GM21423 (cell line): ENCODE results near the gene PDE2A.

Experiments used
- ATAC-seq: cut with Tn5 transposase; IDR thresholded peaks from one replicate; pipeline ENCODE4 v1.9.1; 2021; ENCODE audit warnings: mild to moderate bottlenecking, moderate library complexity; ENCODE audit not compliant: unreplicated experiment

Gene PDE2A

DNA sequence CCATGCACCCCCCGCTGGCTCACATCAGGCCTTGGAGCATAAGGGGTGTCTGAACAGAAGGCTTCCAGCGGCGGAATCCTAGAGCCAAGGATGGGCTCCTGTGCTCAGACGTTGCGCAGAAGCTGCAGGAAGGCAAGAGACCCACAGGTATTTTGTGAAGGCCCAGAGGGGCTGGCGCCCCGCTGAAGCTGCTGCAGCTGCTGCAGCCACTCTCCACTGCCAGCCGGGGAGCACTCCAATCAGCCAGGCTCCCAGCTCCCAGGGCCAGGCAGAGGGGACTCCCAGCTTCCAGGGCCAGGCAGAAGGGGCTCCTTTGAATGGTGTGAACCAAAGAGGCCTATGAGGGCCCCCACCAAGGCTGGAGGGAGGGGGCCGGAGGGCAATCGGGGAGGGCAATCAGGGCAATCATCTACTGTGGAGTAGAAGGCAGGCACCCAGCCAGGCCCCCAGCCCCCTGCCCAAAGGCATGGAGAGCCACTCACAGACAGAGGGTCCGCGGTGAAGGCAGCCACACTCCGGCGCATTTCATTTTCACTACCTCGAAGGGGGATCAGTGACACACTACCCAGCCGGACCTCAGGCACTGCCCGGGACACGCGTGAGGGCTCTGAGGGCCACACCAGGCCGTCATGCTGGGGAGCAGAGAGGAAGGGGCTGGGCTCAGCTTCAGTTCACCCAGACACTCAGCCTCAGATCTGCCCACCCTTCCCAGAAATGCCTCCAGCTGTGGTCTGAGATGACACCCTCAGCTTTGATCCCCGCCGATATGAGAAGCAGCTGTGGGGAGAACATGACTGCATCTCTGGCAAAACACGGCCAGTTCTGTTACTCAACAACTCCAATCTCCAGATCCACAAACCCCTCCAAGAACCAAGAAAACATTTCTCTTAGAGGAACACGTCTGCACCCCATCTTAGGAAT, 11.6 kb upstream of the PDE2A start:
- ATAC-seq, result no peak

DNA sequence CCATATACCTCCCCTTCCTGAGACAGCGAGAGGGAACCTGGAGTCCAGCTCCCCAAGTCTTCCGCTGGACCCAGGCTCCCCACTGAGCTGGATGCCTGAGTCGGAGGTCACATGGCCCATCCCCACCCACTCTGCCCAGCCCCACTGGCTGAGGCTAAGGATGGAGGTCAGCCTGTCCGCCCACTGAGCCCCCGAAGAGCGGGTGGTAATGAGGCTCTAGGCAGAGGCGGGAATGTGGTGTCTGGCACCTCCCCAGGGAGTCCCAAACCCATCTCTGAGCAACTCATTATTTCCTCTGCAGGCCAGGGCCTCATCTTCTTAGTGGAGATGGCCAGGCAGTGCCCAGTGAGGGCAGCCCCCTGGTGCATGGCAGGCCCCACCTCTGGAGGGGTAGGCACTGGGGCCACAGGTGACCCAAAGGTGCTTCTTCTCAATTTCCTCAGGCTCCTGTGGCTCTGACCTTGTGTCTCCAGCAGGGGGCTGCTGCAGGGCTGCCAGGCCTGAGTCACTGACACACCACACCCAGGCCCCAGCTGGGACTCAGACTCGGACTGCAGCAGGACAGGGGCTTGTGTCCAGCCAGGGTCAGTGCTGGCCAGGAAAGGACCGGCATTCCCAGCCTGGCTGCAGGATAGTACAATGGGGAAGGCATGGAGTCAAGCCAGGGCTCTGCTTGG, 10.2 kb upstream of the PDE2A start:
- no peak for ATAC-seq

DNA sequence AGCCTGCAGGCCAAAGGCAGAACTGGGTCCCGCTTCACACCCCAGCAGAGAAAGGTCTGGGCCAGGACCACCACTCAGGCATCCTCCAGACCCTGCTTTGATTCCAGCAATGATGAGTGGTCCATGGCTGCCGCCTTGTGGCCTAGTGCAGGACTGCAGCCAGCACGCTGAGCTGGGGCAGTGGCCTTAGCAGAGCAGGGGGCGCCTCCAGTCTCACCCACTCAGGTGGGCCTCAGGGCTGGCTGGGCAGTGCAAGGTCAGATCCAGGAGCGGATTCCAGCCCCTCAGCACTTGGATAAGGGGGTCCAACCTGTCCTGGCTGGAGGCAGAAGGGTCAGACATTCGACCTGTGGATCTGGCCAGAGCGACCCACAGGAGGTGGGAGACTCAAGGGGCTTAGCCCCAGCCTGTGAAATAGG, 9.6 kb upstream of the PDE2A start:
- ATAC-seq, result no peak

DNA sequence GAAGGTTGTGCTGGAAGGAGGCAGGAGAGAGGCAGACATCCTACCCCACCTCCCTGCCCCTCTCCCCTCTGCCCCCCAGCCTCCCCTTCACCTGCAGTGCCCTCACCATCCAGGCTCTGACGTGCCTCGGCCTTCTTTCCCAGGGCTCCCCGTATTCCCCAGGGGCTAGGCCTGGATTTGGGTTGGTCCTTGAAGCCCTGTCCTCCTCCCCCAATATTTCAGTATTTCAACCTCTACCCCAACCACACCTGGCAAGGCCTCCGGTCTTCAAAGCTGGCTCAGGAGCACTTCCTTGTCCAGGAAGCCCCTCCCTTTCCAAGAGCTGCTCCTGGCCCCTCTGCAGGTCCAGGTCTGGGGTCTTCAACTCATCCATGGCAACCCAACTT, 8.6 kb upstream of the PDE2A start:
- no peak for ATAC-seq

DNA sequence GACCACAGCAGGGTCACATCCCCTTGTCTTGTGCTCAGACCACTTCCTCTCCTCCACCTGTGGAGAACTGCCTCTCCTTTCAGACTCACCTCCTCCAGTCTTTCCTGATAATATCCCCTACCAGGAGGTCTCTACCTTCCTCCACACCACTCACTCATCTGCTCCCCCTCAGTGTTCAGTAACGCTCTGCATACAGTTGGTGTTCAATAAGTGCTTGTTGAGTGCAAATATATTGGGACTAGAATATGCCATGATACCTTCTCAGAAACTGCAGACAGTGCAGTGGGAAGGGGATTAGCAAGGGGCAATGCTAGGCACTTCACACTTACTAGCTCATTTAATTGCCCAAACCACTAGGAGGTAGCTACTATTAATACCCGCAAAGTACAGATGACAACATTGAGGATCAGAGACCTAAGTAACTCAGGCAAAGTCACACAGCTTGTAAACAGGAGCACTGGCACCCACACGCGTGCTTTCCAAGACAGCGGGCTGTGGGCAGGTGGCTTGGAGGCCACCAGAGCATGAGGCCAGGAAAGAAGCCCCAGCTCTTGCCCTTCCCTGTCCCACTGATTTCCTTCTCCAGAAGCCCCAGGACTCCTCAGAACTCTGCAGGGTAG, 8.1 kb upstream of the PDE2A start:
- no peak for ATAC-seq

DNA sequence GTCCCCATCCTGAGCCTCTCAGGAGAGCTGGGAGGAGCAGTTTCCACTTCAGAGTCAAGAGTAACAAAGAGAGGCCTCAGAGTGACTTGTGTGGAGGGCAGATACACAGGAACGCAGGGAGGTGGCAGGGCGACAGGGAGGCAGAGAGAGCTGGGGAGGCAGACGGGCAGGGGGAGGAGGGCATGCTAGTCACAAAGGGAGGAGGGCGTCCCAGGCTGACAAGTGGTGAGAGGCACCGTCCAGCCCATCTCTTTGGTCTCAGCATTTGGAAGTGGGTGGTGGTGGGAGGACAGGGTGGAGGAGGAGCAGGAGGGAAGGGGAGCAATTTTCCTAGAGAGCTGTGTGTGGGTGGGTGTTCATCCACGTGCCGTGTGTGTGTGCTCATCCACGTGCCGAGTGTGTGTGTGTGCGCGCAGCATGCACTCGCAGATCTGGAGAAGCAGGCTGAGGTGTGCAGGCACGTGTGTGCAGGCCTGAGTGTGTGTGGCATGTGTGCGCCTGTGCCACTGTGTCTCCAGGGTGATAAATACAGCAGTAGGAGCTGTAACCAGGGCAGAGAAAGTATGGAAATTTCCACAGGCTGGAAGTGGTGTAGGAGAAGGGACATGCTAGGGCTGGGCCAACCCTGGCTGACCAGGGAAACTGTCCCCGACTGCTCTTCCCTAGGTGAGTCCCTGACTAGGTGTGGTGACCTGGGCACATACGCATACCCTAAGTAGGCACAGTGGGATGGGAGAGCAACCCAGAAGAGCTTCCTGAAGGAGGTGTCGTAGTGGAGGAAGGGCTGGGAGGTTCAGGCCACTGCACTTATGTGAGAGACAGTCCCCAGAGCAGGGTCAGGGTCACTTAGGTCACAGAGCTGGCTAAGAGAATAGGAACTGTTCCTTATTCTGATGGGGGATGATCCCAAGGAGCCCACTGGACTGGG, 7.3 kb upstream of the PDE2A start:
- no peak for ATAC-seq

DNA sequence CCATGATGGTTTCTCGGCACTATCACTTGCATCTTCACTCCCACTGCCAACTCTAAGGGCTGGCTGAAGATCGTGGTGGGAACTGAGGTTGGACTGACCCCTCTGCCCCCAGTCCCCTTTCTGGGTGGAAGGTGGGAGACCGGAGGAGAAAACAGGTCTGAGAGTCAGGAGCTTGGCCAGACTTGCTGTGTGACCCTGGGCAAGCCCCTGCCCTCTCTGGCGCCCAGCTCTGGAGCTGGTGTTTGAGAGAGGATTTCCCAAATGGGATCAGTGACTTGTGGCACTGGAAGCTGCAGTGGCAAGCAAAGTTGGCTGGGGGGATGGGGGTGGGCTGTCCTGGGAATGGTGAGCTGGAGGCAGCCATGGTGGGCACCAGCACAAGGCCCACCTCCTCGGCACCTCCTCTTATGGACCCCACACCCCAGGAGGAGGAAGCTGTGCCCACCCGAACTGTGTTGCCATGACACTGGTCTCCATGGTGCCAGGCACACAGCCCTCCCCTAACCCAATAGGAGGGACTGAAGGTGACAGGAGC, 6.5 kb upstream of the PDE2A start:
- no peak for ATAC-seq

DNA sequence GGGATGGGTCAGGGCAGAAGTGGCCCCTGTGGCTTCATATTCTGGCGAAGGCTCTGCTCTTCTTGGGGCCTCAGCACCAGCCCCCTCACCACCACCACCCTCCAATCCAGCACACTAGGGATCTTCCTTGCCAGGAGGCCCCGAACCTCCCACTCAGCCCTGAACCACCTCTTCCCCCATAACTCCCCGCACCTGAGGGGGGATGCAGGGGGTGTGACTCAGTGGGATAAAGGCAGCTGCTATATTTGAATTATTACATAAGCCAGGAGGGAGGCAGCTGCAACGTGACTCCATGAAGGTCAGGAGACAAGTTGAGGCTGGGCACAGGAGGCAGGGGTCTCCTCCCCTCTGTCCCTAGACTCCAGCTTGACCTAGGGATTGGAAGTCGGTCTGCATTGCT, 5.6 kb upstream of the PDE2A start:
- ATAC-seq, result no peak

DNA sequence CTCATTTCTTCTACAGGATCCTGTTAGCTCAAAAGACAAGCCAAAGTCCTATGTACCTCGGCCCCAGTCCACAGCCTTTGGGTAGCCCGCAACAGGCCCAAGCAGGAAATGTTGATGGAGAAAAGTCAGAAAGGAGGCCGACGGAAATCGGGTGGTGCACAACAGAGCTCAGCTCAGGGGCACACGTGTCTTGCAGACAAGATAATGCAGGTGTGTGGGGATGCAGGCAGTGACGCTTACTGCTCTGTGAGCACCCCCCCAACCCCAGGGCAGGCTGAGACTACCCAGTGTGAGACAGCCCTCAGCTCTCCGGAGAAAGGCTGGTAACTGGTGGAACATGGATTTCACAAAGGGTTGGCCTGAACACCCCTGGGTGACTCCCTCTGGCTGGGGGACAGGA, 4.3 kb upstream of the PDE2A start:
- no peak for ATAC-seq

DNA sequence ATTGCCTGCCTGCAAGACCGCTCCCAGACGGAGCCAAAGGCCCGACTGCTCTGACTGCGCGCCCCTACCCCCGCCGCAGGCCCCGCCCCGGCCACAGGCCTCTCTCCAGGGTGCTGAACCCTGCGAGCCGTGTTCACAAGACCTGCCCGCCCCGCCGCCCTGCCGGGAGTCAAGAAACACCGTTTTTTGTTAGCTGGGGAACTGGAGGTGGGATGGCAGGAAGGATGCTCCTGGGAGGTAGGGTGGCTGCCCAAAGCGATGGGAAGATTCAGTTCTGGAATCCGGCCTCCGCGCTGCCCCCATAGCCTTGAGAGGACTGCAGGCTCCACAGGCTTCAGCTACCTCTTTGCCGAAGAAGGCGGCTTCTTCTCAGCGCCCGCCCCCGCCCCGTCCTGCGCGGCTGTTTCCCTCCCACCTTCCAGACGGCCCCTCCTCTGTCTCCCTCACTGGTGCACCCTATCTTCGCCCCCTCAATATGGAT, 2.7 kb upstream of the PDE2A start:
- ATAC-seq, result no peak

DNA sequence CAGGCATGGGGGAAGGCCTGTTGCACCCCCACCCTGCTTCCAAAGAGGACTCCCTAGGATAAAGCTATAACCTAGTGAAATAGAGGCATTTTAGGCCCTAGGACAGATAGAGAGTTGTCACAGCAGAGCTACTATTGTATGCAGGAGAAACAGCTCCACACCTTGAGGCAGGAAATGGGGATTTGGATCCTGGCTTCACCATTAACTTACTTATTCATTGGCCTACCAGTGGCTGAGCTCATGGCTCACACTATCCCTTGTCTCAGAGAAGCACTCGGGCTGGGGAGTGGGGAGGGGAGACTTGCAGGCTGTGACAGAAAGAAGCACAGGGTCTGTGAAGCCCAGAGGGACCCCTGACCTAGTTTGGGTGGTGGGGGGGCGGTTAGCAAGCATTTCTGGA, 999 bp upstream of the PDE2A start:
- no peak for ATAC-seq

DNA sequence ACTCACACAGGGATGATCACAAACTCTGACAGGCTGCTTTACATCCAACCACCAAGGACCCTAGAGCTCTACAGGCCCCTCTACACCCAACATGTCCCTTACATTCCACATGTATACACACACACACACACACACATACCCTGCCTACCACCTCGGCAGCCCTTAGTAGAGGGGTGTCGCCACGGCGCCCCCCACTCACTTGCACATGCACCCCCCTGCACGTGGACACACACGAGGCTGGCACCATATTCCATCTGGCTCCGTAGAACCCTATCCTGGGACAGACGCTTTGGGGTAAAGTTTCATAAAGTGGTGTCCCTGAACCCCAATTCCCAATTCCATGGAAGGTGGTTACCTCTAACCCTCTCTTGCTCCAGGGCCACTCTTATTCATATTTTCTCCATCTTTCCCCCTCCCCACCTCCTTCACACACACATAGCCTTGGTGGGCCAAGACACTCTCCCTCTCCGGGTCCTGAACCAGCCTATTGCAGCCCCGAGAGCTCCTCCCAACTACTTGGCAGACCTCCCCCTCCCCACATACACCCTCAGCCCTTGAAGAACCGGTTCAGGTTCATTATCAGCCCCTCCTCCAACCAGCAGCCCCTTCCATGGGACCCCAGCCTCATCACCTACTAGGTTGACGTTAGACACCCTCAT, 809 bp downstream of the PDE2A start:
- ATAC-seq, result no peak

DNA sequence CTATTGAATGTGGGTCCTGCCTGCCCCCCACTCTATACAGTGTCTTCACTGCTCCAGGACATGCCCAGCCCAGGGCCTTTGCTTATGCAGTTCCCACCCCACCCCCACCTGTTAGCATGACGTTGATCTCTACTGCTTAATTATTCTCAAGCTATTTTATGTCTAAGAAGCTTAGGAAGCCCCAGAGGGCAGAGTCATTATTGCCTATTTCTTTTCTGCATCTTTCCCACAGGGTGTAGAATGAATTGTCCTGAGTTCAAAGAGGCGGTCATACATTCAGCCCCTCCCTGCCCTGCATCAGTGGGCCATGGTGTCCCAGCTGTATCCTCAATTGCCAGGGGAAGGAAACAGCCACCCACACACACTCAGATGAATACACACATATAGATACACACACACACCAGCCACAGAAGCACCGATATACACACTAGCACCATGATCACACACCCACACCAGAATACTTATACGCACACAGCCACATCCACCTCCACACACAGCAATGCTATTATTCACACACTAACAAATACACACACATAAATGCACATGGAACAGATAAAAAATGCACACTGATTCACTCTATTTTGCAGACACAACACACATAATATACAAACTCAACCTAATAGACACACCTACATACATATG, 1.5 kb downstream of the PDE2A start:
- no peak for ATAC-seq

DNA sequence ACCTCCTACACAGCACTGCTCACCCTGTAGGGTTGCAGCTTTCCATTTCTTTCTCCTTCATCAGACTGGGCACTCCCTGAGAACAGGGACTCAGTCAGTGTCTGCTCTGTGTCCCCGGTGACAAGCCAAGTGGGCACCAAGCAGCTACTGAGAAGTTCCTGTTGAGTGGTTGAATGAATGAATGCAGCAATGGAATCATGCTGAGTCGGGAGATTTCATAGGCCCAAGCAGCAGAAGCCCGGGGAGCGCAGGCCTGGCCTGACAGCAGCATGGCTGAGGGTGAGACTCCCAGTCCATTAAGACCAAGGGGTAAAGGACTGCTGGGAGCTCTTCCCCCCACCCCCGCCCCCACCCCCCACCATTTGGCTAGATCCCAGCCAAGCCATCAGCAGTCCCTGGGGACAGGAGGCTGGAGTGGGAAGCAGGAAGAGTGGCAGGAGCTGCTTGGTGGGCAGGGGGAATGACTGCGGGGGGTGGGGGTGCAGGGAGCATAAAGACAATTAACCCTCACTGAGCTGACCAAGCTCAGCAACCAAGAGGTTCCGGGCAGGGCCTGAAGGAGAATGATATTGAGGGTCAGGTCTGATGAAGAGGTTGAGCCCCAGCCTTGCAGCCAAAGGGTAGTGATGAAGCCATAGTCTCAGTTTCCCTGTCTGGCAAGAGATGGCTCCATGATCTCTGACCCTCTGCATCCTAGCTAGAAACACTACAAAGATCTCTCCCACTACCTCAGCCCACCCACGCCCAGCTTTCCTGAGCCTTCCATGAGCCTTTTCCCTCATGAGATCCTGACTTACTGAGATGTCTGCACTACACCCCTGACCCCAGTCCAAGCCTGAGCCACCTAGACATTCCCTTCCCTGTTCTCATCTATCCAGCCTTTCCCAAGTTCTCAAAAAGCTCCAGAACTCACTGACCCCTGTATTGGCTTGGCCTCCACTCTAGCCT, 2.8 kb downstream of the PDE2A start:
- ATAC-seq, result no peak

DNA sequence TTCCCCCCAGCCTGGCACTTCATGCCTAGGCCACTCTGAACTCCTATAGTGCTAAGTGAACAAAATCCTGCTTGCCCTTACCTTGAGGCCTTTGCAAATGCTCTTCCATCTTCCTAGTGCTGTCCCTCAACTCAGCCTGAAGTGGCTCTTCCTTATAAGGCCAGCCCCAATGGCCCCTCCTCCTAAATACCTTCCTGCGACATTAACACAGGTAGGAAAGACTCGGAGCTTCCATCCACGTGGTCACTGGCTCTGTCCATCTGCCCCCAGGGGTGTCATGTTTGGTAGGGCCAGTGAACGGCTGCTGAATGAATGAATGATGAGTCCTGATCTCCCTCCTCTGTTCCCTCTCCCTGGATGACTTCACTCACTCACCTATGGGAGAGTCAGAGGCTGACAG, 4.2 kb downstream of the PDE2A start:
- no peak for ATAC-seq

DNA sequence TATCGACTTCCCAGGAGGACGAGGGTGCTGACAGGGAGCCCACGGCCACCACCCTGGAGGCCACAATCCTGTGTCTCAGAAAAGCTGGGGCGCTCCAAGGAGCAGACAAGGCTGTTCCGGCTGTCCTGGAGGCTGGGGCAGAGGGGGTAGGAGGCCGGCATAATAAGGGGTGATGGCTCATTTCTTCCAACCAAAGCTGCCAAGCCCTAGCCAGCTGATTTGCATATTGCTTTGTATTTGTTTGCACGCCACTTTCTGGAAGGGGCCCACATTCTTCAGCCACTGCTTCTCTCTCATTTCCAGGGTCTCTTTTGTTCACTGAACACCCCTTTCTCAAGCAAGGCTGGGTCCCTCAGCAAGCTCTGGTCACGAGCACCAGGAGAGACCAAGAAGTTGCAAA, 4.7 kb downstream of the PDE2A start:
- ATAC-seq, result no peak

DNA sequence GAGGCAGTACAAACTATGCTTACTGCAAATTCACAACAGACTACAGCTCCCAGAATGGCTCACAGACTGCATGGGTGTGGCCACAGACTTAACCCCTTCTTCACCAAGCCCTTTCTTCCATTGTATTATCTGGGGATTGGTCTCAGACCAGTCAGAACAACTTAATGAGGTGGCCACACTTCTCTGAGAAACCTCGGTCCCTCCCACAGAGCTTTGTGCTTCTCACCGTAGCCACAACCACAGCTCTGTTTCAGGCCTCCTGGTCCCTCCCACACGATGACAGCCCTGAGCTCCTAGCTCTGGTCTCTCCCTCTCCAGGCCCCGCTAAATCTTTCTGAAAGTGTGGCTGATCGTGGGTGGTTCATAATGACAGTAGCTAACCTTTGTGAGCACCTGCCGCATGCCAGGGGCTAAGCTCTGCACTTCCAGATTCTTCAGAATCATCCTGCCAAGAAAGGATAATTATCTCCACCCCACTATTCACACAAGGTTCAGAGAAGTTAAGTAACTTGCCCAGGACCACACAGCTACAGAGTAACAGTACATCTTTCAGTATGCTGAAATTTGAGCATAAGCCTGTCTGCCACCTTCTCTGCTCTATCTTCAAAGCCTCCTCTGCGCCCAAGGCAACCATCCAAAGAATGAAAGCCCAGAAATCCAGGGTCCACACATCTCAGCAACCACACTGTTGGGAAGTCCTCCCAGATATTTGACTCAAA, 5.4 kb downstream of the PDE2A start:
- ATAC-seq, result peak; percentile 78
